ENCODE results near the gene FLOT1.

FLOT1 gene

GRCh38 chr6:30742316-30743098 is at the start of gene FLOT1:
FLOT1 (minus strand) TSS chr6:30742687; CDS start chr6:30742189, 498 bp downstream.
- peak; percentile 92 for DNase-seq

- DNase-seq, result no peak
These were observed 48.4 kb upstream of the FLOT1 start for GRCh38 chr6:30790724-30791383.

- no peak for DNase-seq
These were observed 47.1 kb upstream of the FLOT1 start for GRCh38 chr6:30789606-30790005.

GRCh38 chr6:30787954-30788353 is 45.5 kb upstream of the FLOT1 start:
- no peak for DNase-seq

- no peak for DNase-seq
These were observed 40.0 kb upstream of the FLOT1 start for GRCh38 chr6:30782425-30783014.

GRCh38 chr6:30781743-30782424 is 39.4 kb upstream of the FLOT1 start:
- DNase-seq, result peak; percentile 90

- no peak for DNase-seq
These were observed 38.9 kb upstream of the FLOT1 start for GRCh38 chr6:30781395-30781742.

- no peak for DNase-seq
These were observed 38.1 kb upstream of the FLOT1 start for GRCh38 chr6:30780642-30780920.

GRCh38 chr6:30779850-30780641 is 37.6 kb upstream of the FLOT1 start:
- no peak for DNase-seq

- no peak for DNase-seq
These were observed 35.6 kb upstream of the FLOT1 start for GRCh38 chr6:30778001-30778635.

GRCh38 chr6:30777155-30777485 is 34.6 kb upstream of the FLOT1 start:
- DNase-seq, result no peak

- DNase-seq, result no peak
These were observed 34.1 kb upstream of the FLOT1 start for GRCh38 chr6:30776390-30777154.

GRCh38 chr6:30775104-30775503 is 32.6 kb upstream of the FLOT1 start:
- DNase-seq, result no peak

GRCh38 chr6:30774701-30775100 is 32.2 kb upstream of the FLOT1 start:
- DNase-seq, result no peak

- DNase-seq, result no peak
These were observed 28.1 kb upstream of the FLOT1 start for GRCh38 chr6:30770592-30770991.

GRCh38 chr6:30769853-30770524 is 27.5 kb upstream of the FLOT1 start:
- no peak for DNase-seq

- DNase-seq, result peak; percentile 47
These were observed 26.8 kb upstream of the FLOT1 start for GRCh38 chr6:30769088-30769852.

GRCh38 chr6:30768634-30769087 is 26.2 kb upstream of the FLOT1 start:
- no peak for DNase-seq

- DNase-seq, result no peak
These were observed 25.4 kb upstream of the FLOT1 start for GRCh38 chr6:30767944-30768301.
